Mesendoderm (in vitro differentiated cells): ENCODE data around the gene IFIT2.
"Not testable (repeated sequence)": the region's sequence is repeated elsewhere in the genome, so short reads cannot be mapped to it uniquely, and the experiment has no call there.

Experiments
- DNase-seq: peaks from one replicate; pipeline ENCODE4 v3.0.0; 2013
- H2AK5ac ChIP-seq: 2 replicates; pipeline ENCODE4 v1.6.1; 2013; ENCODE audit warnings: low read length, inconsistent platforms
- H2BK120ac ChIP-seq: 2 replicates; pipeline ENCODE4 v1.6.1; 2013; ENCODE audit warnings: low read depth, mild to moderate bottlenecking, low read length, moderate library complexity, mixed read lengths
- H2BK15ac ChIP-seq: replicated peaks from 2 replicates; pipeline ENCODE4 v1.6.1; 2013; ENCODE audit warnings: low read depth, mild to moderate bottlenecking, moderate library complexity
- H2BK5ac ChIP-seq: 2 replicates; pipeline ENCODE4 v1.6.1; 2013; ENCODE audit warnings: low read length, inconsistent platforms
- H3K18ac ChIP-seq: 2 replicates; pipeline ENCODE4 v1.6.1; 2013; ENCODE audit warnings: mild to moderate bottlenecking, low read length, mixed read lengths
- H3K23ac ChIP-seq: one replicate; pipeline ENCODE4 v1.6.1; 2013; ENCODE audit warnings: low read length
- H3K27ac ChIP-seq: 2 replicates; pipeline ENCODE4 v1.5.1; 2013; ENCODE audit warnings: low read depth, mild to moderate bottlenecking, inconsistent platforms, low read length, moderate library complexity
- H3K27me3 ChIP-seq: 2 replicates; pipeline ENCODE4 v1.6.1; 2013; ENCODE audit warnings: low read length, control low read depth, mild to moderate bottlenecking, inconsistent platforms; ENCODE audit not compliant: insufficient read depth, poor library complexity
- H3K36me3 ChIP-seq: 2 replicates; pipeline ENCODE4 v1.6.1; 2013; ENCODE audit warnings: low read length, inconsistent platforms; ENCODE audit not compliant: control insufficient read depth, insufficient read depth
- H3K4ac ChIP-seq: one replicate; pipeline ENCODE4 v1.6.1; 2013; ENCODE audit warnings: low read depth, mild to moderate bottlenecking, low read length, moderate library complexity
- H3K4me1 ChIP-seq: 2 replicates; pipeline ENCODE4 v1.6.1; 2013; ENCODE audit warnings: low read depth, low read length, inconsistent platforms; ENCODE audit not compliant: control insufficient read depth
- H3K4me2 ChIP-seq: 2 replicates; pipeline ENCODE4 v1.6.1; 2013; ENCODE audit warnings: low read length
- H3K4me3 ChIP-seq: 2 replicates; pipeline ENCODE4 v1.5.1; 2013; ENCODE audit warnings: mild to moderate bottlenecking, low read length
- H3K56ac ChIP-seq: one replicate; pipeline ENCODE4 v1.6.1; 2013; ENCODE audit warnings: low read length
- H3K79me1 ChIP-seq: 2 replicates; pipeline ENCODE4 v1.6.1; 2013; ENCODE audit warnings: low read length, inconsistent platforms
- H3K79me2 ChIP-seq: 2 replicates; pipeline ENCODE4 v1.6.1; 2013; ENCODE audit warnings: mild to moderate bottlenecking, low read length; ENCODE audit not compliant: control insufficient read depth, insufficient read depth
- H3K9ac ChIP-seq: 2 replicates; pipeline ENCODE4 v1.6.1; 2013; ENCODE audit warnings: low read length, inconsistent platforms
- H4K5ac ChIP-seq: one replicate; pipeline ENCODE4 v1.6.1; 2013; ENCODE audit warnings: low read length
- H4K8ac ChIP-seq: one replicate; pipeline ENCODE4 v1.6.1; 2013; ENCODE audit warnings: low read depth, mild to moderate bottlenecking, control low read depth, low read length, moderate library complexity
- WGBS: extraction: QIAGEN DNeasy Blood & Tissue Kit; methylation state at CpG from one replicate; pipeline ENCODE4 v1.1.7; 2013; ENCODE audit warnings: low lambda C conversion rate, missing lambda C conversion rate; ENCODE audit not compliant: insufficient coverage; ENCODE audit errors: extremely low coverage; 5-methylcytosine and 5-hydroxymethylcytosine counted together

IFIT2 gene

GRCh38 chr10:89281606-89282395, 20.0 kb upstream of the IFIT2 start:
- Histone ChIP-seq H2BK15ac (peak overlapping the region; percentile 45), H3K79me2 (no peaks in the 10 kb centered on the region), H2BK120ac (no peak overlapping the region), H3K23ac (no peak overlapping the region), H3K4me1 (peaks cover 4% of the 10 kb centered on the region), H3K4ac (peak overlapping the region; percentile 55), H3K36me3 (no peaks in the 10 kb centered on the region), H3K56ac (no peak overlapping the region), H2AK5ac (no peak overlapping the region), H3K9ac (no peak overlapping the region), H3K18ac (no peak overlapping the region), H3K27me3 (no peaks in the 10 kb centered on the region), H3K79me1 (no peaks in the 10 kb centered on the region), H3K4me2 (no peak overlapping the region), H3K4me3 (no peak overlapping the region), H2BK5ac (no peak overlapping the region), H3K27ac (no peak overlapping the region), H4K5ac (no peak overlapping the region), H4K8ac (no peak overlapping the region)
- no CpG with 5 or more reads among the region's 4 CpGs for WGBS
- no peak for DNase-seq

DNA sequence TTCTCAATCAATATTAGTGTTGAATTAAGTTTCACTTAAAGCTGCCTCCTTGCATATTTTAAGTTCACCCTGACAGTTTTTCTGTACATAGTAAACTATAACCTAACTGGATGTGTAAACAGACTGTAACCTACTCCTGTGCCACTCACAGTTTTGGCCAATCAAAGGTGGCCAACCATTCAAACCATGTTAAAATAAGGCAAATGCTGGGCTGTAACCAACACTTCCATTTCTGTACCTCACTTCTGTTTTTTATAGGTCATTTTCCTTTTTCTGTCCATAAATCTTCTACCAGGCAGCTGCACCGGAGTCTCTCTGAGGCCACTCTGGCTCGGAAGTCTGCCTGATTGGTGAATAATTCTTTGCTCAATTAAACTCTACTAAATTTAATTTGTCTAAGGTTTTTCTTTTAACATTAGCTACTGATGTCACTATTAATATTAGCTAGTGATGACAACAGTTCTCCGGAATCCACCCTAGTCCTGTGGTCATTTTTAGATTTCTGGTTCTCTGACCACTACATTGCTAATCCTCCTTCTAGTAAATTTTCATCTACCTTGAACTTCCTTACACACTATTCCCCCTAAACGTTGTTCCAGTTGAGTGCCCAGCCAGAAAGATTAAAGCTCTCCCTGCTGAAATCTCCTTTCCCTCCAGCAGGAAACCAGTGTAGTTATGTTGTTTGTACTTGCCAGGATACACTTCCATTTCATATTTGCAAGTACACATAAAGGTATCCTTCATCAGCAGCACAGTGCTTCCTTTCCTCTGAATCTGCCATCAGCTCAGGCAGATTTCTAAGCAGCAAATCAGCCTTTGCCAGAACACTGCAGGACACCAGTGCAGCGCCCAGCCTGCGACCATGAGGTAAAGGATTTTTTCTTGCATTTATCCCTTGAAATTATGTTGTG, 18.6 kb upstream of the IFIT2 start:
- peak overlapping the region; percentile 7 for H3K9ac ChIP-seq
- WGBS: no CpG with 5 or more reads among the region's 6 CpGs
- H3K4ac ChIP-seq: peak overlapping the region; percentile 71
- H3K79me2 ChIP-seq: no peaks in the 10 kb centered on the region
- H3K18ac ChIP-seq: peak overlapping the region; percentile 56
- no peak for DNase-seq
- H2BK15ac ChIP-seq: no peak overlapping the region
- peak overlapping the region; percentile 42 for H3K27ac ChIP-seq
- no peaks in the 10 kb centered on the region for H3K36me3 ChIP-seq
- no peak overlapping the region for H3K4me2 ChIP-seq
- H3K79me1 ChIP-seq: no peaks in the 10 kb centered on the region
- H4K8ac ChIP-seq: no peak overlapping the region
- no peak overlapping the region for H3K4me3 ChIP-seq
- peaks cover 3% of the 10 kb centered on the region for H3K4me1 ChIP-seq
- peak overlapping the region; percentile 45 for H2BK120ac ChIP-seq
- no peak overlapping the region for H4K5ac ChIP-seq
- H2AK5ac ChIP-seq: no peak overlapping the region
- H3K23ac ChIP-seq: no peak overlapping the region
- peak overlapping the region; percentile 15 for H2BK5ac ChIP-seq
- peak overlapping the region; percentile 51 for H3K56ac ChIP-seq
- H3K27me3 ChIP-seq: no peaks in the 10 kb centered on the region

GRCh38 chr10:89283936-89284475, 17.8 kb upstream of the IFIT2 start:
- no peak overlapping the region for H4K8ac ChIP-seq

GRCh38 chr10:89284711-89285110, 17.1 kb upstream of the IFIT2 start:
- not testable (repeated sequence) for H2BK15ac ChIP-seq, H3K23ac ChIP-seq, H3K27me3 ChIP-seq, H3K4me2 ChIP-seq, H4K5ac ChIP-seq, H3K4me3 ChIP-seq, H3K79me1 ChIP-seq, H3K36me3 ChIP-seq, H3K4me1 ChIP-seq, H4K8ac ChIP-seq, H3K4ac ChIP-seq, H3K18ac ChIP-seq, H2AK5ac ChIP-seq, H3K79me2 ChIP-seq
- H3K9ac ChIP-seq: peak overlapping the region; percentile 51
- peak overlapping the region; percentile 37 for H3K27ac ChIP-seq
- H2BK120ac ChIP-seq: peak overlapping the region; percentile 69
- no CpG with 5 or more reads among the region's 6 CpGs for WGBS
- H3K56ac ChIP-seq: peak overlapping the region; percentile 79
- peak overlapping the region; percentile 78 for H2BK5ac ChIP-seq
- DNase-seq: peak; percentile 83

More at GRCh38 chr10:89283936-89284475, 17.8 kb upstream of the IFIT2 start:
- H3K9ac ChIP-seq: peak overlapping the region; percentile 6
- peak overlapping the region; percentile 94 for H3K18ac ChIP-seq
- H2AK5ac ChIP-seq: no peak overlapping the region
- no peaks in the 10 kb centered on the region for H3K27me3 ChIP-seq
- peak overlapping the region; percentile 70 for H3K56ac ChIP-seq
- peak overlapping the region; percentile 42 for H3K27ac ChIP-seq
- peaks cover 2% of the 10 kb centered on the region for H3K4me1 ChIP-seq
- peak; percentile 85 for DNase-seq
- peak overlapping the region; percentile 30 for H2BK5ac ChIP-seq
- peak overlapping the region; percentile 87 for H3K4ac ChIP-seq
- H3K23ac ChIP-seq: no peak overlapping the region
- no CpG with 5 or more reads among the region's 4 CpGs for WGBS
- no peaks in the 10 kb centered on the region for H3K79me2 ChIP-seq
- no peak overlapping the region for H3K4me3 ChIP-seq
- H4K5ac ChIP-seq: no peak overlapping the region
- no peak overlapping the region for H2BK15ac ChIP-seq
- no peaks in the 10 kb centered on the region for H3K79me1 ChIP-seq
- H3K36me3 ChIP-seq: no peaks in the 10 kb centered on the region
- peak overlapping the region; percentile 85 for H2BK120ac ChIP-seq
- H3K4me2 ChIP-seq: no peak overlapping the region

- not testable (repeated sequence) for H3K27me3 ChIP-seq, H3K23ac ChIP-seq, H2AK5ac ChIP-seq, H3K79me1 ChIP-seq, H3K4ac ChIP-seq, H2BK15ac ChIP-seq, H4K8ac ChIP-seq, H3K4me2 ChIP-seq, H3K79me2 ChIP-seq, H3K4me1 ChIP-seq, H3K36me3 ChIP-seq, H4K5ac ChIP-seq
- Histone ChIP-seq H3K27ac (peak overlapping the region; percentile 37), H3K9ac (peak overlapping the region; percentile 51), H3K56ac (peak overlapping the region; percentile 79), H2BK120ac (peak overlapping the region; percentile 5), H3K18ac (peak overlapping the region; percentile 95), H3K4me3 (peak overlapping the region; percentile 29), H2BK5ac (peak overlapping the region; percentile 78)
- peak; percentile 40 for DNase-seq
- WGBS: 0% methylated on average over 1 of the region's 4 CpGs
Observed at GRCh38 chr10:89285303-89285702, 16.5 kb upstream of the IFIT2 start.
